Stimulated activated CD4-positive, alpha-beta T cell treated with anti-CD3 and anti-CD28 coated beads, Interleukin-1b, Interleukin-23, amount 100 ng/mL, for 1 hour (primary cell): ENCODE data around the gene CRIM1.

Source experiments
- DNase-seq, 2 donors: peaks; one replicate each; pipeline ENCODE4 v3.0.0-alpha.2; 2020; ENCODE audit warnings: low read depth in 2 of 2

CRIM1 gene

DNA sequence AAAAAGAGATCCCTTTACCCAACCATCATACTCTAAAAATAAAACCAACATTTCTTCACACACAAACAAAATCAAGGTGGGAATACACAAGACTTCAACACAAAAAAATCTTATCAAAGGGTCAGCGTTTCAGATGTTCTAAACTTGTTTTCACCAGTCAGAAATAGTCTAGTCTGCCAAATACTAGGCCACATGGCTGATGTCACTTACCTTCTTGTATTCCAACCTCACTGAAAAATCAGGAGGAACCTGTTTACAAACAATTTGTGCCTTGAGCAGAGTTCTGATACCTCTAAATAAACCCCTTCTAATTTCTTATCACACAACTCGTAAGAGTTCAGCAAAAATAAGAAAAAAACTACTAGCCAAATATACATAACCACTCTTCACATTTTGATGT lies 222.3 kb downstream of the CRIM1 start:
- DNase-seq: no peak

- DNase-seq: no peak
Measured at GRCh38 chr2:36578343-36579296, 223.0 kb downstream of the CRIM1 start.

- no peak for DNase-seq
Measured at GRCh38 chr2:36579297-36579664, 223.7 kb downstream of the CRIM1 start.

- no peak for DNase-seq
Measured at GRCh38 chr2:36582538-36582937, 227.0 kb downstream of the CRIM1 start.

DNA sequence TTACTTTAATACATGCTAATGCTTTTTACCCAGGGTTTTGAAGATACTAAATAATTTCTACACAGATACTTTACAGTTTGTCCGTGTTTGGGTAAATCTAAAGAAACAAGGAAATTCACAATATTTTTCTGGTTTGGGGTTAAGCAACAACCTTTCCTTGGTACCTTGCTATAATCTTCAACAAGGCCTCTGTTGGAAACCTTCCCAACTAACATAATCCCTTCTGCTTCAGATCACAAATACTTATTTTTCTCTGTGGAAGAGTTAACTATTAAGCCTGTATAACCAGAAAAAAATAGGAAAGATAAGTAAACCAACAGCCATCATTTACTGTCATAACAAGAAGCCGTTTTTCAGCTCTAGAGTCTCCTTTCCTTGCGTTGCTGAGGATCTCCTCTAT lies 227.4 kb downstream of the CRIM1 start:
- DNase-seq: no peak

- no peak for DNase-seq
Measured at GRCh38 chr2:36584148-36584794, 228.7 kb downstream of the CRIM1 start.

DNA sequence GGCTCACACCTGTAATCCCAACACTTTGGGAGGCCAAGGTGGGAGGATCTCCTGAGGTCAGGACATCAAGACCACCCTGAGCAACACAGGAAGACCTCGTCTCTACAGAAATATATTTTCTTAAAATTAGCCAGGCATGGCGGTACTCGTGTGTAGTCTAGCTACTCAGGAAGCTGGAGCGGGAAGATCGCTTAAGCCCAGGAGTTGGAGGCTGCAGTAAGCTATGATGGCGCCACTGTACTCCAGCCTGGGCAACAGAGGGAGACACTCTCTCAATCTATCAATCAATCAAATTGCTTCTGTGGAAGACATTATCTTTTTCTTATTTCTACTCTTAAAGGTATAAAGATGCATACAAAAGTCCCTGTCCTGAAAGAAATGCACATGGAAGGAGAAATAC lies 231.1 kb downstream of the CRIM1 start:
- DNase-seq: no peak

DNA sequence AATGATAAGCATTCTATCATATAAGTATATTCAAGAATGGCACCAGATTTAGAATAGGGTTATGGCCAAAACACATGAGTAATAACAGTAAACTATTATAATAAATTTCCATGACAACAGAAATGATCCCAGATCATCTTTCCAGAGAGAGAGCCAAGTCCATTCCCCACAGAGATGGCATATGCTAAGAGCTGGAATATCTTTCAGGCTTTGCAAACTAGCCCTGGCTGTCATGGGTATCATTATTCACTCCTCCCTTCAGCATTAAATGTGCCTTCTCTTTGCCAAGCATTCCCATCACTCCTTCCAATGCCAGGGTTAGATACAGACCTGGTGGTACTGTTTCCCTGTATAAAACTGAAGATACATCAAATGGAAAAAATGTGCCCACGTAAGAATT lies 231.5 kb downstream of the CRIM1 start:
- DNase-seq: no peak

DNA sequence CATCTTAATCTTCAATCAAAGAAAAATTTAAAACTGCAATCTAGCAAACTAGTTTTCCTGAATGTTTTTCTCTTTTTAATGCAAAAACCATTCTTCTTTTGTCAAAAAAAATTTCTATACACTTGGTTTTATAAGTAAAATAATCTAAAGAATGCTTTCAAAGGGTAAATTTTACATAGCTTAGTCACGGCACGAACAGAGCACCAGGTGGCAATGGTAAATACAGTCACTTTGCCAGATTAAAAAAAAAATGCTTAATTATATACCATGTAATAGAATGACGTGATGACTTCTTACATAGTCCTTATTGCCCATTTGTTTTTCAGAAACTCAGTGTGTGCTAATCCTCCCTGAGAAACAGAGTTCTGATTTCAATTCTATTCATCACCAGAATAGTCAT lies 232.0 kb downstream of the CRIM1 start:
- no peak for DNase-seq

DNA sequence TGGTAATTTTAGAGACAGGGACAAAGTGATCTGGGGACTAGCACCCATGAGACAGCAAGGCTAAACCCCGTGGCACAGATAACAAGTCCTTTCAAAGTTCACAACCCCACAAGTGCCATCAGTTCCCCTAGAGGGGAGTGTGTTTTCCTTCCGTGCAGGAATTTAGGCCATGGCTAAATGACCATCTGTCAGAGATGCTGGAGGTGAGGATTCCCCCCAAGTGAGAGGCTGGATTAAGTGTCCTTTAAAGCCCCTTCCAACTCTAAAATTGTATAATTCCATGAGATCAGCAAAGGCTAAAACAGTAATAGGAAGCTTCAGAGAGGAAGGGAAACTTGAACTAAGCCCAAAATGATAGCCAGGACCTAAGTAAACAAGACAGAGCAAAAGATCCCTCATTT lies 233.7 kb downstream of the CRIM1 start:
- DNase-seq: no peak

GRCh38 chr2:36594849-36595248 lies 239.3 kb downstream of the CRIM1 start:
- DNase-seq: no peak

DNA sequence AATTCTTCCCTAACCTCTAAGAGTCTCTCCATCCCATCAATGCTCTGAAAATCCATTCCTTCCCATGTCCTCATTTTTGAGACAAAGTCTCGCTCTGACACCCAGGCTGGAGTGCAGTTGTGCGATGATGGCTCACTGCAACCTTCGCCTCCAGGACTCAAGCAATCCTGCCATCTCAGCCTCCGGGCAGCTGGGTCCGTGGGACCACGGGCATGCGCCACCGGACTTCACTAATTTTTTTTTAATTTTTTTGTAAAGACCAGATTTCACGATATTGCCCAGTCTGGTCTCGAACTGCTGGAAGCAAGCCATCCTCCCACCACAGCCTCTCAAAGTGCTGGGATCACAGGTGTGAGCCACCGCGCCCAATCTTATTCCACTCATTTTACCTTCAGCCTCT lies 240.8 kb downstream of the CRIM1 start:
- DNase-seq: no peak

DNA sequence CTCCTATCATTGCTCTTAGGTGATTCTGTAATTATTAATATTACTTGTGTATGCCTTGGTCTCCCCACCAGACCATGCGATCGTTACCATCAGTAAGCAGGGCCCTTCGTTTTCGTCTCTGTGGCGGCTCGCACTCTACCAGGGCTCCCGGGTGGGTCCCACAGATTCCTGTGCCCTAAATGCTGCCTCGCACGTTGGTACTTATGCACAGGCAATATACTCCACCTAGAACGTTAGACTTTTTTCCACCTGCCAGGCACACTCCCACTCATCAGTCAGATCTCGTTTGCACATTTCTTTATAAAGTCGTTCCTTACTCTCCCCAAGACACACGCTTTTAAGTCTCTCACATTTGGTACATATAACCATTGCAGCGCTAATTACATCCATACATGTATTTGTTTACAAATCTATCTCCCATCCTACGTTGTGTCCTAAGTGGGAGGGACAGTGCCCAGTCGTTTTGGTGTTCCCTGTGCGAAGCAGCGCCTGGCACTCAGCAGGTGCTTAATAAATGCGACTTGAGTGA lies 241.5 kb downstream of the CRIM1 start:
- no peak for DNase-seq

- DNase-seq: peak in 1 of 2 donors; percentile 30
Measured at GRCh38 chr2:36597532-36598377, 242.2 kb downstream of the CRIM1 start, which contains the start of gene FEZ2. Gene FEZ2 (minus strand): TSS chr2:36598168. CDS start chr2:36598142, 26 bp downstream.
